Body of pancreas (tissue), 4 donors: ENCODE measurements around the gene CLSTN2. TPM values are rescaled to one million over a fixed set of nuclear protein-coding genes. Genes with fewer than 3 reads are reported as not detected.

Experiments
- ATAC-seq: fragments of 150-250 bp; one replicate; pipeline ENCODE4 v1.9.1; 2016
- DNase-seq, 4 donors: peaks; one replicate each; pipeline ENCODE4 v3.0.0-alpha.2; 2019
- H3K27ac ChIP-seq, 4 donors: fragments of 200-600 bp; sonication (generic); 1 replicate in 3 of 4; 2 replicates in 1 of 4; pipeline versions ENCODE4 v1.5.1 to v1.6.1; 2016 to 2019; ENCODE audit warnings: mild to moderate bottlenecking in 1 of 4, mixed read lengths in 1 of 4, moderate library complexity in 1 of 4
- H3K27me3 ChIP-seq, 2 donors: fragments of 200-600 bp; sonication (generic); one replicate each; pipeline ENCODE4 v1.6.0; 2016; ENCODE audit warnings: mild to moderate bottlenecking in 1 of 2
- H3K36me3 ChIP-seq, 2 donors: fragments of 200-600 bp; sonication (generic); replicated peaks in 1 of 2; 2 replicates each; pipeline ENCODE4 v1.5.1; 2016; ENCODE audit warnings: low read depth in 2 of 2; ENCODE audit not compliant: insufficient read depth in 1 of 2
- H3K4me1 ChIP-seq: fragments of 200-600 bp; sonication (generic); one replicate; pipeline ENCODE4 v1.6.0; 2016
- H3K4me3 ChIP-seq, 2 donors: fragments of 200-600 bp; sonication (generic); 1 replicate in 1 of 2; 2 replicates in 1 of 2; pipeline ENCODE4 v1.5.1; 2016 to 2019
- H3K9me3 ChIP-seq, 3 donors: fragments of 200-600 bp; sonication (generic); 1 replicate in 2 of 3; 2 replicates in 1 of 3; pipeline ENCODE4 v1.5.1; 2016
- CTCF ChIP-seq, 7 experiments: fragments of 450-650 bp in 4 of 7; fragments of 200-600 bp in 3 of 7; sonication (generic) in 3 of 7; IDR thresholded peaks; one replicate each; pipeline ENCODE4 v1.5.1; 2016 to 2019; ENCODE audit warnings: antibody characterized with exemption in 7 of 7
- POLR2A ChIP-seq, 3 donors: fragments of 450-650 bp; IDR thresholded peaks; one replicate each; pipeline ENCODE4 v1.6.1; 2016; ENCODE audit warnings: antibody characterized with exemption in 3 of 3, mild to moderate bottlenecking in 2 of 3
- WGBS, 2 donors: methylation state at CpG; one replicate each; pipeline ENCODE4 v1.1.5; 2017; 5-methylcytosine and 5-hydroxymethylcytosine counted together
- intact Hi-C: fragments of 100-400 bp; cut with DNase I; formaldehyde crosslinking; loops from one replicate; pipeline ENCODE4 v1.15.1; 2023
- total RNA-seq, 2 donors: library from RNA; depleted of rRNA; stranded (reverse); fragments of >200 nt; gene quantifications; one replicate each; pipeline ENCODE4 v1.1.0, GENCODE V29; 2016

Gene CLSTN2
- total RNA-seq, 2 donors from 2014 or later, result 14.5 to 14.8 TPM

DNA sequence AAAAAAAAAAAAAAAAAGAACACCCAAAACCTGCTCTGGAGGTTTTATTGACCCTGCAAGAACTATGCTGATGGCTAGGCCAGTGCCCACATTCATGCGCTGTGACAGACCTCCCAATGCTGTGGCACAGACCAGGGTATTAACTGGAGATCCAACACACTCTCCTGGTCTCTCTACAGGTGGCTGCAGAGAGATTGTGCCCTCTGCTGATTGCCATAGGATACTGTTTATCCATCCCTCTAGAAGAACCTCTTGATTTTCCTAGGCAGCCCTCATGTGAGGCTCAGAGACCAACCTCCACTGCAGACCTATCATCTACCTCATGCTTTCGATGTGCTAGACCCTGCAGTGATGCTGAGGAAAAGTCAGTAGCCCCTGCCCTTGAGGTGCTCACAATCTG lies 617.4 kb downstream of the CLSTN2 start:
- Histone ChIP-seq H3K27ac (no peak overlapping the region), H3K4me1 (no peaks in the 10 kb centered on the region), H3K36me3 (no peaks in the 10 kb centered on the region), H3K4me3 (no peak overlapping the region), H3K27me3 (no peaks in the 10 kb centered on the region), H3K9me3 (no peaks in the 10 kb centered on the region)
- 71 to 78% methylated on average over 2 of the region's 2 CpGs for WGBS, 2 donors
- intact Hi-C loops, result no loop called here
- ATAC-seq (no peak), DNase-seq (no peak)
- TF ChIP-seq CTCF (IDR thresholded peaks at IDR 0.05) (no peak), POLR2A (IDR thresholded peaks at IDR 0.05) (no peak)

GRCh38 chr3:140552898-140553297 lies 617.9 kb downstream of the CLSTN2 start:
- intact Hi-C loops, result no loop called here
- Histone ChIP-seq H3K27ac (no peak overlapping the region), H3K27me3 (no peaks in the 10 kb centered on the region), H3K9me3 (no peaks in the 10 kb centered on the region), H3K36me3 (no peaks in the 10 kb centered on the region), H3K4me1 (no peaks in the 10 kb centered on the region), H3K4me3 (no peak overlapping the region)
- DNase-seq, result no peak
- ATAC-seq, result no peak
- WGBS, 2 donors, result 91 to 94% methylated on average over 5 of the region's 5 CpGs
- TF ChIP-seq CTCF (IDR thresholded peaks at IDR 0.05) (no peak), POLR2A (IDR thresholded peaks at IDR 0.05) (no peak)

DNA sequence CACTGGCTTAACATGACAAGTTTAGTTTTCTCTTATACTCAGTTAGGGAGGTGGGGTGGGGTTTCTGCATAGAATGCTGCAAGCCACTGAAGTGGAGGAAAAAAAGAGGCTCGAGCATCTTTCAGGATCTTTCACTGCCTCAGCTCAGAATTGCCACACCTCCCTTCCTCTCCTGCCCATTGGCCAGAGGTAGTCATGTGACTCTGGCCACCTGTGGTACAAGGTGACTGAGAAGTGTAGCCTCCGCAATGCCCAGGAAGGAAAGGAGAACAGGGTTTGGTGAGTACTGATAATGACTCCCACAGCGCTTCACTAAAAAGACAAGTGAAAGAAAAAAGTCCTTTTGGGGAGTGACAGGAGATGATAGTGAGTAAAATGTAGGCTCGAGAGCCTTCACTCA lies 618.6 kb downstream of the CLSTN2 start:
- Histone ChIP-seq H3K27me3 (no peaks in the 10 kb centered on the region), H3K4me3 (no peak overlapping the region), H3K9me3 (no peaks in the 10 kb centered on the region), H3K27ac (no peak overlapping the region), H3K36me3 (no peaks in the 10 kb centered on the region), H3K4me1 (no peaks in the 10 kb centered on the region)
- TF ChIP-seq CTCF (IDR thresholded peaks at IDR 0.05), result no peak
- no peak for TF ChIP-seq POLR2A (IDR thresholded peaks at IDR 0.05)
- DNase-seq (no peak), ATAC-seq (no peak)
- 69 to 75% methylated on average over 4 of the region's 4 CpGs for WGBS, 2 donors
- intact Hi-C loops, result no loop called here

- H3K27me3 ChIP-seq, result no peaks in the 10 kb centered on the region
- DNase-seq (no peak), ATAC-seq (no peak)
- WGBS, 2 donors, result 66 to 73% methylated on average over 3 of the region's 3 CpGs
- no peak overlapping the region for H3K4me3 ChIP-seq
- no peak overlapping the region for H3K27ac ChIP-seq
- intact Hi-C loops, result no loop called here
- H3K36me3 ChIP-seq, result no peaks in the 10 kb centered on the region
- H3K9me3 ChIP-seq, result no peaks in the 10 kb centered on the region
- TF ChIP-seq CTCF (IDR thresholded peaks at IDR 0.05) (no peak), POLR2A (IDR thresholded peaks at IDR 0.05) (no peak)
- H3K4me1 ChIP-seq, result no peaks in the 10 kb centered on the region
Measured at GRCh38 chr3:140555666-140556065, 620.7 kb downstream of the CLSTN2 start.

DNA sequence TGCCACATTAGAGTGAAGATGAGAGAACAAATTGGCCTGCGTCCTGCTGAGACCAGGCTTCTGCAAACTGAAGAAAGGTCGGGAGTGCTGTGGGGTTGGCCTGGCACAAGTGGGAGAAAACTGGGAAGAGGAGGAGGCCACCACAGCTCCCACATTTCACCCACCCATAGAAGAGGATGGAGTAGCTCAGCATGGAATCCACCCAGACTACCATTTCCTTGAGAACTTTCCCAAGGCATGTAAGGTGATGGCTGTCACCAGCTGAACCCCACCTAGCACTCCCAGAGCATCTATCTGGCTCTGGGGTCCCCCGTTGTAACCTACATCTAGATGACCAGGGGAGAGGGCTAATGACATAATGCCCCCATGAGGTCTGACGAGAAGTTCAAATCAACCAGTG lies 622.5 kb downstream of the CLSTN2 start:
- no peaks in the 10 kb centered on the region for H3K36me3 ChIP-seq
- DNase-seq, result no peak
- H3K27me3 ChIP-seq, result no peaks in the 10 kb centered on the region
- no peak for ATAC-seq
- H3K4me3 ChIP-seq, result no peak overlapping the region
- 61 to 63% methylated on average over 4 of the region's 4 CpGs for WGBS, 2 donors
- TF ChIP-seq POLR2A (IDR thresholded peaks at IDR 0.05) (no peak), CTCF (IDR thresholded peaks at IDR 0.05) (no peak)
- intact Hi-C loops, result no loop called here
- H3K9me3 ChIP-seq, result no peaks in the 10 kb centered on the region
- H3K27ac ChIP-seq, result no peak overlapping the region
- no peaks in the 10 kb centered on the region for H3K4me1 ChIP-seq
